Activated CD4-positive, alpha-beta T cell treated with anti-CD3 and anti-CD28 coated beads, Interleukin-10, Interleukin-2, amounts not matched to agents 100 ng/mL and 50 ng/mL, durations not matched to agents 16 hours and 8 hours (primary cell): ENCODE results near the gene LRP5.

Experiments
- DNase-seq: peaks from one replicate; pipeline ENCODE4 v3.0.0-alpha.2; 2020

Gene LRP5

GRCh38 chr11:68349461-68350249, 37.3 kb downstream of the LRP5 start:
- DNase-seq: no peak

- DNase-seq: no peak
Observed at GRCh38 chr11:68350759-68351449, 38.5 kb downstream of the LRP5 start.

GRCh38 chr11:68351450-68352275, 39.3 kb downstream of the LRP5 start:
- DNase-seq: no peak

GRCh38 chr11:68352591-68352990, 40.2 kb downstream of the LRP5 start:
- DNase-seq: no peak

GRCh38 chr11:68353118-68353517, 40.7 kb downstream of the LRP5 start:
- DNase-seq: no peak

GRCh38 chr11:68353669-68354068, 41.3 kb downstream of the LRP5 start:
- DNase-seq: no peak

GRCh38 chr11:68354148-68354872, 41.9 kb downstream of the LRP5 start:
- DNase-seq: no peak

- DNase-seq: no peak
Observed at GRCh38 chr11:68355471-68355870, 43.1 kb downstream of the LRP5 start.

- no peak for DNase-seq
Observed at GRCh38 chr11:68357568-68357967, 45.2 kb downstream of the LRP5 start.

GRCh38 chr11:68358416-68358815, 46.0 kb downstream of the LRP5 start:
- no peak for DNase-seq

GRCh38 chr11:68361702-68362101, 49.3 kb downstream of the LRP5 start:
- no peak for DNase-seq

GRCh38 chr11:68362801-68363379, 50.5 kb downstream of the LRP5 start:
- no peak for DNase-seq

- DNase-seq: no peak
Observed at GRCh38 chr11:68363776-68364175, 51.4 kb downstream of the LRP5 start.

GRCh38 chr11:68364581-68364980, 52.2 kb downstream of the LRP5 start:
- no peak for DNase-seq

- no peak for DNase-seq
Observed at GRCh38 chr11:68365943-68366435, 53.6 kb downstream of the LRP5 start.

- DNase-seq: no peak
Observed at GRCh38 chr11:68367252-68367651, 54.9 kb downstream of the LRP5 start.

- no peak for DNase-seq
Observed at GRCh38 chr11:68369756-68370155, 57.4 kb downstream of the LRP5 start.

- no peak for DNase-seq
Observed at GRCh38 chr11:68370211-68371111, 58.1 kb downstream of the LRP5 start.

- no peak for DNase-seq
Observed at GRCh38 chr11:68371171-68372041, 59.0 kb downstream of the LRP5 start.

GRCh38 chr11:68372114-68372513, 59.7 kb downstream of the LRP5 start:
- DNase-seq: no peak
